Coronary artery (tissue), 2 donors: ENCODE measurements around the gene ENTPD1.

Experiments
- DNase-seq: peaks from one replicate; pipeline ENCODE4 v3.0.0-alpha.2; 2017; ENCODE audit warnings: low spot score
- H3K27ac ChIP-seq, 2 donors: fragments of 200-600 bp; sonication (generic); one replicate each; pipeline ENCODE4 v1.5.1; 2016 to 2019
- H3K4me3 ChIP-seq: fragments of 200-600 bp; sonication (generic); 2 replicates; pipeline ENCODE4 v1.5.1; 2016; ENCODE audit warnings: mild to moderate bottlenecking, moderate library complexity
- CTCF ChIP-seq: fragments of 200-600 bp; sonication (generic); IDR thresholded peaks from one replicate; pipeline ENCODE4 v1.5.1; 2019; ENCODE audit warnings: antibody characterized with exemption

The ENTPD1 gene

GRCh38 chr10:95840681-95841080 lies 84.7 kb downstream of the ENTPD1 start:
- TF ChIP-seq CTCF, result no peak
- no peak for DNase-seq
- Histone ChIP-seq H3K27ac (peak overlapping the region in 1 of 2 donors; percentile 64), H3K4me3 (no peak overlapping the region)

- peak overlapping the region in 1 of 2 donors; percentile 64 for H3K27ac ChIP-seq
- no peak for DNase-seq
- peak; percentile 45 for TF ChIP-seq CTCF
- H3K4me3 ChIP-seq, result no peak overlapping the region
These were observed 85.9 kb downstream of the ENTPD1 start for GRCh38 chr10:95841661-95842498.

GRCh38 chr10:95845411-95845810 lies 89.4 kb downstream of the ENTPD1 start:
- TF ChIP-seq CTCF, result no peak
- no peak for DNase-seq
- H3K27ac ChIP-seq, result no peak overlapping the region
- H3K4me3 ChIP-seq, result no peak overlapping the region

GRCh38 chr10:95847007-95847406 lies 91.0 kb downstream of the ENTPD1 start:
- Histone ChIP-seq H3K27ac (no peak overlapping the region), H3K4me3 (no peak overlapping the region)
- TF ChIP-seq CTCF, result no peak
- no peak for DNase-seq

GRCh38 chr10:95848841-95849240 lies 92.9 kb downstream of the ENTPD1 start:
- Histone ChIP-seq H3K27ac (no peak overlapping the region), H3K4me3 (no peak overlapping the region)
- no peak for TF ChIP-seq CTCF
- no peak for DNase-seq

- no peak for TF ChIP-seq CTCF
- H3K4me3 ChIP-seq, result no peak overlapping the region
- no peak for DNase-seq
- no peak overlapping the region for H3K27ac ChIP-seq
These were observed 94.8 kb downstream of the ENTPD1 start for GRCh38 chr10:95850791-95851190.
